ENCODE results near the gene RUVBL2. TPM values are rescaled to one million over a fixed set of nuclear protein-coding genes. Genes with fewer than 3 reads are reported as not detected.

RUVBL2 gene
- total and polyA plus RNA-seq, 4 donors, result 29.6 to 80.1 (median 49.6) TPM

GRCh38 chr19:49004133-49004532 lies 10.4 kb downstream of the RUVBL2 start:
- Histone ChIP-seq H3K9ac (ENCODE audit: low read depth in 1 of 2, low read length in 2 of 2) (no peak overlapping the region), H3K9me3 (ENCODE audit: control insufficient read depth in 4 of 4, low read length in 3 of 4) (no peaks in the 10 kb centered on the region), H3K27me3 (ENCODE audit: control insufficient read depth in 4 of 4, insufficient read depth in 4 of 4, low read length in 3 of 4) (no peaks in the 10 kb centered on the region), H3K4me1 (ENCODE audit: control insufficient read depth in 4 of 4, insufficient read depth in 4 of 4, low read length in 3 of 4) (no peaks in the 10 kb centered on the region), H3K4me3 (ENCODE audit: low read depth in 1 of 3, low read length in 3 of 3) (no peak overlapping the region), H3K36me3 (ENCODE audit: control insufficient read depth in 4 of 4, insufficient read depth in 3 of 4, low read depth in 1 of 4, low read length in 3 of 4) (peaks cover 15 to 39% (median 22%) of the 10 kb centered on the region in 4 donors), H3K27ac (ENCODE audit: low read depth in 1 of 2, low read length in 2 of 2) (no peak overlapping the region)
- TF ChIP-seq GABPA (IDR thresholded peaks at IDR 0.05 in 1 of 2, conservative IDR thresholded peaks at IDR 0.05 in 1 of 2), result no peak
- no peak for TF ChIP-seq ATF3 (IDR thresholded peaks at IDR 0.05)
- no peak for TF ChIP-seq FOXA1 (IDR thresholded peaks at IDR 0.05)
- no peak for TF ChIP-seq SP1 (IDR thresholded peaks at IDR 0.05)
- TF ChIP-seq REST (IDR thresholded peaks at IDR 0.05), result no peak
- no peak for TF ChIP-seq JUND (IDR thresholded peaks at IDR 0.05)
- TF ChIP-seq EGR1 (IDR thresholded peaks at IDR 0.05; ENCODE audit: low read depth in 2 of 2), result no peak
- no peak for TF ChIP-seq RAD21 (IDR thresholded peaks at IDR 0.05)
- no peak for TF ChIP-seq TAF1 (conservative IDR thresholded peaks at IDR 0.05)
- no peak for TF ChIP-seq HNF4A (conservative IDR thresholded peaks at IDR 0.05)
- TF ChIP-seq FOXA2 (IDR thresholded peaks at IDR 0.05), result no peak
- TF ChIP-seq CTCF (IDR thresholded peaks at IDR 0.05; ENCODE audit: low read depth, low read length, missing input control), result no peak
- TF ChIP-seq ZBTB33 (IDR thresholded peaks at IDR 0.05), result no peak
- no peak for TF ChIP-seq HNF4G (IDR thresholded peaks at IDR 0.05)
- no peak for TF ChIP-seq YY1 (IDR thresholded peaks at IDR 0.05)
- no peak for TF ChIP-seq MAX (IDR thresholded peaks at IDR 0.05)
- WGBS, result 97% methylated on average over 15 of the region's 15 CpGs
- no peak for DNase-seq (ENCODE audit: low spot score)
